DND-41 (cell line): ENCODE measurements around the gene SIDT1.

Experiments
- ATAC-seq: fragments of 200-7000 bp; cut with Tn5 transposase; 3 replicates; pipeline ENCODE4 v1.9.1; 2021; ENCODE audit warnings: low read depth; ENCODE audit not compliant: insufficient read depth
- DNase-seq: peaks from one replicate; pipeline ENCODE4 v3.0.0-alpha.2; 2020
- H2AFZ ChIP-seq: 2 replicates; pipeline ENCODE4 v1.6.0; 2012; ENCODE audit warnings: low read depth, low read length
- H3K27ac ChIP-seq: 2 replicates; pipeline ENCODE4 v1.5.1; 2012; ENCODE audit warnings: low read length, inconsistent platforms
- H3K27me3 ChIP-seq: fragments of 200-600 bp; sonication (generic); 2 replicates; pipeline ENCODE4 v1.6.0; 2012; ENCODE audit warnings: low read length, mild to moderate bottlenecking, inconsistent platforms; ENCODE audit not compliant: insufficient read depth, poor library complexity
- H3K36me3 ChIP-seq: 2 replicates; pipeline ENCODE4 v1.5.1; 2012; ENCODE audit warnings: low read length, inconsistent platforms; ENCODE audit not compliant: insufficient read depth
- H3K4me1 ChIP-seq: 2 replicates; pipeline ENCODE4 v1.5.1; 2012; ENCODE audit warnings: mild to moderate bottlenecking, low read length; ENCODE audit not compliant: insufficient read depth
- H3K4me2 ChIP-seq: 2 replicates; pipeline ENCODE4 v1.6.0; 2012; ENCODE audit warnings: mild to moderate bottlenecking, moderate library complexity, low read length, inconsistent platforms; ENCODE audit not compliant: insufficient read depth
- H3K4me3 ChIP-seq, 2 experiments: fragments of 200-600 bp in 1 of 2; shearing (Covaris generic) in 1 of 2; 2 replicates each; pipeline ENCODE4 v1.5.1; 2012 to 2016; ENCODE audit warnings: inconsistent platforms in 2 of 2, low read length in 2 of 2, mild to moderate bottlenecking in 2 of 2, low read depth in 1 of 2, moderate library complexity in 1 of 2
- H3K79me2 ChIP-seq: 2 replicates; pipeline ENCODE4 v1.6.0; 2012; ENCODE audit warnings: low read length, inconsistent platforms; ENCODE audit not compliant: insufficient read depth
- H3K9ac ChIP-seq: 2 replicates; pipeline ENCODE4 v1.6.0; 2012; ENCODE audit warnings: low read depth, mild to moderate bottlenecking, inconsistent platforms, low read length, moderate library complexity
- H3K9me3 ChIP-seq: 2 replicates; pipeline ENCODE4 v1.5.1; 2012; ENCODE audit warnings: low read length, moderate library complexity, mild to moderate bottlenecking, inconsistent platforms; ENCODE audit not compliant: insufficient read depth, severe bottlenecking
- H4K20me1 ChIP-seq: 2 replicates; pipeline ENCODE4 v1.6.0; 2012; ENCODE audit warnings: low read length; ENCODE audit not compliant: insufficient read depth
- CTCF ChIP-seq: IDR thresholded peaks from 2 replicates; pipeline ENCODE4 v1.5.1; 2012; ENCODE audit warnings: borderline replicate concordance, low read length, moderate library complexity, mild to moderate bottlenecking; ENCODE audit not compliant: poor library complexity, severe bottlenecking; ENCODE audit errors: extremely low read depth
- EZH2 ChIP-seq: IDR thresholded peaks from 3 replicates; pipeline ENCODE4 v1.6.1; 2012; ENCODE audit warnings: borderline replicate concordance, low read depth, mild to moderate bottlenecking, moderate library complexity, low read length, inconsistent platforms; ENCODE audit not compliant: severe bottlenecking

Gene SIDT1

GRCh38 chr3:113626503-113627371, 94.4 kb downstream of the SIDT1 start:
- TF ChIP-seq CTCF = peak; percentile 70
- no peak for TF ChIP-seq EZH2
- no peaks in the 10 kb centered on the region for H3K79me2 ChIP-seq
- no peaks in the 10 kb centered on the region for H4K20me1 ChIP-seq
- no peaks in the 10 kb centered on the region for H3K27me3 ChIP-seq
- H3K27ac ChIP-seq = no peak overlapping the region
- H3K4me2 ChIP-seq = no peak overlapping the region
- H2AFZ ChIP-seq = no peak overlapping the region
- H3K4me1 ChIP-seq = no peaks in the 10 kb centered on the region
- H3K4me3 ChIP-seq = no peak overlapping the region
- no peak overlapping the region for H3K9ac ChIP-seq
- H3K36me3 ChIP-seq = no peaks in the 10 kb centered on the region
- peak; percentile 25 for DNase-seq
- peak; percentile 80 for ATAC-seq
- H3K9me3 ChIP-seq = no peaks in the 10 kb centered on the region

- no peaks in the 10 kb centered on the region for H3K79me2 ChIP-seq
- H3K27me3 ChIP-seq = no peaks in the 10 kb centered on the region
- no peaks in the 10 kb centered on the region for H4K20me1 ChIP-seq
- H3K9ac ChIP-seq = no peak overlapping the region
- H3K27ac ChIP-seq = no peak overlapping the region
- H3K9me3 ChIP-seq = no peaks in the 10 kb centered on the region
- no peak for TF ChIP-seq CTCF
- TF ChIP-seq EZH2 = no peak
- no peak overlapping the region for H3K4me3 ChIP-seq
- H3K4me1 ChIP-seq = no peaks in the 10 kb centered on the region
- H2AFZ ChIP-seq = no peak overlapping the region
- no peaks in the 10 kb centered on the region for H3K36me3 ChIP-seq
- no peak overlapping the region for H3K4me2 ChIP-seq
- ATAC-seq (no peak), DNase-seq (no peak)
Observed at GRCh38 chr3:113628316-113628715, 96.0 kb downstream of the SIDT1 start.

- ATAC-seq = no peak
- no peaks in the 10 kb centered on the region for H3K79me2 ChIP-seq
- no peak overlapping the region for H3K27ac ChIP-seq
- no peaks in the 10 kb centered on the region for H3K4me1 ChIP-seq
- no peaks in the 10 kb centered on the region for H4K20me1 ChIP-seq
- no peak overlapping the region for H3K4me3 ChIP-seq
- H3K9ac ChIP-seq = no peak overlapping the region
- no peaks in the 10 kb centered on the region for H3K36me3 ChIP-seq
- no peak for TF ChIP-seq EZH2
- no peak overlapping the region for H2AFZ ChIP-seq
- H3K27me3 ChIP-seq = no peaks in the 10 kb centered on the region
- no peaks in the 10 kb centered on the region for H3K9me3 ChIP-seq
- no peak for DNase-seq
- H3K4me2 ChIP-seq = no peak overlapping the region
Observed at GRCh38 chr3:113628788-113629187, 96.4 kb downstream of the SIDT1 start.

- no peak overlapping the region for H3K4me2 ChIP-seq
- H4K20me1 ChIP-seq = no peaks in the 10 kb centered on the region
- H3K4me3 ChIP-seq = no peak overlapping the region
- H3K4me1 ChIP-seq = no peaks in the 10 kb centered on the region
- no peak overlapping the region for H3K9ac ChIP-seq
- DNase-seq (no peak), ATAC-seq (no peak)
- H3K9me3 ChIP-seq = no peaks in the 10 kb centered on the region
- no peaks in the 10 kb centered on the region for H3K27me3 ChIP-seq
- H3K36me3 ChIP-seq = no peaks in the 10 kb centered on the region
- no peak overlapping the region for H2AFZ ChIP-seq
- no peak overlapping the region for H3K27ac ChIP-seq
- no peaks in the 10 kb centered on the region for H3K79me2 ChIP-seq
- TF ChIP-seq EZH2 = no peak
- no peak for TF ChIP-seq CTCF
Observed at GRCh38 chr3:113629584-113630421, 97.4 kb downstream of the SIDT1 start.
